GM10847 (cell line): Measurements from ENCODE around the gene OR4E2.

Experiments
- POLR2A ChIP-seq: IDR thresholded peaks from 2 replicates; pipeline ENCODE4 v1.6.1; 2011; ENCODE audit not compliant: insufficient read length; ENCODE audit errors: extremely low read depth

Gene OR4E2

GRCh38 chr14:21653331-21653885 is at the start of gene OR4E2:
TSS of gene OR4E2 (plus strand) at chr14:21653835. CDS start at chr14:21665083, 11,248 bp downstream.
- TF ChIP-seq POLR2A: no peak

GRCh38 chr14:21612324-21612723 is 41.3 kb upstream of the OR4E2 start:
- TF ChIP-seq POLR2A: no peak

- no peak for TF ChIP-seq POLR2A
Observed at GRCh38 chr14:21614240-21614639, 39.4 kb upstream of the OR4E2 start.

GRCh38 chr14:21617614-21618013 is 36.0 kb upstream of the OR4E2 start:
- TF ChIP-seq POLR2A: no peak

- no peak for TF ChIP-seq POLR2A
Observed at GRCh38 chr14:21626491-21627230, 27.0 kb upstream of the OR4E2 start.

GRCh38 chr14:21631084-21631483 is 22.6 kb upstream of the OR4E2 start:
- no peak for TF ChIP-seq POLR2A

- TF ChIP-seq POLR2A: no peak
Observed at GRCh38 chr14:21634840-21635239, 18.8 kb upstream of the OR4E2 start, which contains the start of gene OR10G2. TSS of gene OR10G2 (minus strand) at chr14:21634940. CDS start at chr14:21634842, 98 bp downstream.

- no peak for TF ChIP-seq POLR2A
Observed at GRCh38 chr14:21642683-21643082, 11.0 kb upstream of the OR4E2 start.

GRCh38 chr14:21643407-21643806 is 10.2 kb upstream of the OR4E2 start:
- no peak for TF ChIP-seq POLR2A

- no peak for TF ChIP-seq POLR2A
Observed at GRCh38 chr14:21647380-21647779, 6.3 kb upstream of the OR4E2 start.

- no peak for TF ChIP-seq POLR2A
Observed at GRCh38 chr14:21652209-21652808, 1.3 kb upstream of the OR4E2 start.

GRCh38 chr14:21654215-21654614 is 580 bp downstream of the OR4E2 start:
- no peak for TF ChIP-seq POLR2A

GRCh38 chr14:21656980-21657379 is 3.3 kb downstream of the OR4E2 start:
- TF ChIP-seq POLR2A: no peak

- TF ChIP-seq POLR2A: no peak
Observed at GRCh38 chr14:21668377-21668776, 14.7 kb downstream of the OR4E2 start.

- no peak for TF ChIP-seq POLR2A
Observed at GRCh38 chr14:21669284-21669683, 15.6 kb downstream of the OR4E2 start.

- no peak for TF ChIP-seq POLR2A
Observed at GRCh38 chr14:21671371-21671770, 17.7 kb downstream of the OR4E2 start.
